GM13976 (cell line): ENCODE data around the gene KRT7.
"Not testable (repeated sequence)": the region's sequence is repeated elsewhere in the genome, so short reads cannot be mapped to it uniquely, and the experiment has no call there.

ENCODE experiments used
- DNase-seq: peaks from one replicate; pipeline ENCODE4 v3.0.0; 2012; ENCODE audit warnings: low spot score
- in situ Hi-C: fragments of 300-500 bp; cut with MboI; formaldehyde crosslinking; loops from one replicate; pipeline ENCODE4 v1.12.0; 2022; ENCODE audit warnings: low sequenced_read_pairs, mixed read lengths, inconsistent platforms; ENCODE audit not compliant: unreplicated experiment
- TF ChIP-seq, protein P1 (sequence below): IDR thresholded peaks from 2 replicates; pipeline ENCODE4 v1.5.1; 2012; ENCODE audit warnings: borderline replicate concordance, mild to moderate bottlenecking; ENCODE audit not compliant: insufficient read depth; ENCODE audit errors: extremely low read depth, missing control alignments, control extremely low read depth

KRT7 gene

DNA sequence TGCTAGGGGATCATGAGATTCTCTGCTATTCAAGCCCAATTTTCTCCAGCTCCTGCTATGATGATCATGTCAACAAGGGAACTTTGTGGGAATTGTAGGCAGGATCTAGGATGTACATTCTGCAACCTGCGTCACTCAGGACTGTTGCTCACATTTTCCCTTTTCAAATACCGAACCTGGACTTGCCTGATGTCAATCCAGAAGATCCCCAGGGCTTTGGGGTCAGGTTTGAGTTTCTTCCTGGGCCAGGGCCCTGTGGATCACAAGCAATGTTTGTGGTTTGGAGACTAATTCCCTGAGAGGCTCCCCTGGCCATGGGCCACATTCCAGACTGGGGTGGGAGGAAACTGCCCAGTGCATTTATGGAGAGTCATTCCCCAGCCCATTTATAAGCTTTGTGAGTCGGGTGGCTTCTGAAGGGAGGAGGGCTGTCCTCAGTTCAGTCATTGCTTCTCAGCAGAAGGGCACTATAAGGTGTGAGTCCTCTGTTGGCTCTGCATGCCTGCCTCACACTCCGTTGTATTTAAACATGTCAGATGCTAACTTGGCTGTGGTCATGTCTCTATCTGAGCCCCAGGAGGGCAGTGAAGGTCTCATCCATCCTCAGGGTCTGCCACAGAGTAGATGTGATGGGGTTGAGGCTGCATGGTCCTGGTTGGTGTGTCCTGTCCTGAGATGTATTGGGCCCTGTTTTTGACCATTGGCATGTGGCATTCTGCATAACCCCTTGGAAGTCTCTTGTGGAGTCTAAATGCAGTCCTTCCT is 47.9 kb downstream of the KRT7 start:
- TF ChIP-seq, protein P1, sequence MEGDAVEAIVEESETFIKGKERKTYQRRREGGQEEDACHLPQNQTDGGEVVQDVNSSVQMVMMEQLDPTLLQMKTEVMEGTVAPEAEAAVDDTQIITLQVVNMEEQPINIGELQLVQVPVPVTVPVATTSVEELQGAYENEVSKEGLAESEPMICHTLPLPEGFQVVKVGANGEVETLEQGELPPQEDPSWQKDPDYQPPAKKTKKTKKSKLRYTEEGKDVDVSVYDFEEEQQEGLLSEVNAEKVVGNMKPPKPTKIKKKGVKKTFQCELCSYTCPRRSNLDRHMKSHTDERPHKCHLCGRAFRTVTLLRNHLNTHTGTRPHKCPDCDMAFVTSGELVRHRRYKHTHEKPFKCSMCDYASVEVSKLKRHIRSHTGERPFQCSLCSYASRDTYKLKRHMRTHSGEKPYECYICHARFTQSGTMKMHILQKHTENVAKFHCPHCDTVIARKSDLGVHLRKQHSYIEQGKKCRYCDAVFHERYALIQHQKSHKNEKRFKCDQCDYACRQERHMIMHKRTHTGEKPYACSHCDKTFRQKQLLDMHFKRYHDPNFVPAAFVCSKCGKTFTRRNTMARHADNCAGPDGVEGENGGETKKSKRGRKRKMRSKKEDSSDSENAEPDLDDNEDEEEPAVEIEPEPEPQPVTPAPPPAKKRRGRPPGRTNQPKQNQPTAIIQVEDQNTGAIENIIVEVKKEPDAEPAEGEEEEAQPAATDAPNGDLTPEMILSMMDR = no peak
- no peak for DNase-seq
- in situ Hi-C loops = no loop called here

DNA sequence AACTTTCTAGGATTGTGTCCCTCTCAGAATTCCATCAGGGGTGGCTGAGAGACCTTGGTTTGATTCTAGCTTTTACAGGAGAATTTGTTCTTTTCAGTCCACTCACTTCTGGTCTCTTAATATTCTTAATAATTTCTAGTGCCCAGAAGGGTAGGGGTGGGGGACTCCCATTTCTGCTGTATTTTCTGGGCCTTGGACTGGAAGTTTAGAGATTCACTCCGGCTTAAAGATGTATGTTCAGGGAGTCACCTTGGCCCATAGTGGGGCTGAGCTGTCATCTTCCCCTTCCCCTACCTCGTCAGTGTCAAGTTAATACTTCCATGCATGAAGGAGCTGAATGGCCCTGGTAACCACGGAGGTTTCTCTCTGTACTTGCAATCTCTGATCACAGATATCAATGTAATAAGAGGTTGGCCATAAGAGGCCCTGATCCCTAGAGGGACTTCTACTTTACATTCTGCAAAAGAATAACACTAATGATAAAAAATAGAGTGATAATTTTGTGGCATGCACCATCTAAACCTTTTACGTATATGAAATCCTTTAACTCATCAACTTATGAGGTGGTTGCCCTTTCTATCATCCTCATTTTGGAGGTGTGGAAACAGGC is 51.6 kb downstream of the KRT7 start:
- in situ Hi-C loops = no loop called here
- TF ChIP-seq, protein P1 = no peak
- no peak for DNase-seq

DNA sequence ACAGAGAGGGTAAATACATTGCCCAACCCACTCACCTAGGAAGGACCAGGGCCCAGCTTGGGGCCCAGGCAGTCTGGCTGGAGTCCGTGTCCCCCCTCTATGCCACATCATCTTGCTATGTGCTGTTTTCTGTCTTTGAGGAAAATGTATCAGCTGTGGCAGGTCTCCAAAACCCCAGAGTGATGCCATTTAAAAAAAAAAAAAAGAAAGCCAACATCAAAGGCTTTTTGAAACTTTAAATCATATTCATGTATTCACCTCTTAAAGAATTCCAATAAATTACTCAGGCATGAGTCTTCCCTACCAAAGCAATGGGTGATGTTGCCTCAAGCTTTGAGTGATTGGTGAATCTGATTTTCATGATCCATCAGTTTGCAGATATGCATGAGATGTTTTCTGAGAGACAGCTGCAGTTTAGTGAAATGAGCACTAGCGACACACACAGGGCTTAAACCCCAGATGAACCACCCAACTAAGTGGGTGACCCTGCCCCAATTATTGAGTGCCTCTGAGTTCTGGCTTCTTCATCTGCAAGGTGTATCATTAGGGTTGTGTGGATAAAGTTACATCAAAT is 52.2 kb downstream of the KRT7 start:
- no peak for DNase-seq
- in situ Hi-C loops = no loop called here
- TF ChIP-seq, protein P1 = no peak

DNA sequence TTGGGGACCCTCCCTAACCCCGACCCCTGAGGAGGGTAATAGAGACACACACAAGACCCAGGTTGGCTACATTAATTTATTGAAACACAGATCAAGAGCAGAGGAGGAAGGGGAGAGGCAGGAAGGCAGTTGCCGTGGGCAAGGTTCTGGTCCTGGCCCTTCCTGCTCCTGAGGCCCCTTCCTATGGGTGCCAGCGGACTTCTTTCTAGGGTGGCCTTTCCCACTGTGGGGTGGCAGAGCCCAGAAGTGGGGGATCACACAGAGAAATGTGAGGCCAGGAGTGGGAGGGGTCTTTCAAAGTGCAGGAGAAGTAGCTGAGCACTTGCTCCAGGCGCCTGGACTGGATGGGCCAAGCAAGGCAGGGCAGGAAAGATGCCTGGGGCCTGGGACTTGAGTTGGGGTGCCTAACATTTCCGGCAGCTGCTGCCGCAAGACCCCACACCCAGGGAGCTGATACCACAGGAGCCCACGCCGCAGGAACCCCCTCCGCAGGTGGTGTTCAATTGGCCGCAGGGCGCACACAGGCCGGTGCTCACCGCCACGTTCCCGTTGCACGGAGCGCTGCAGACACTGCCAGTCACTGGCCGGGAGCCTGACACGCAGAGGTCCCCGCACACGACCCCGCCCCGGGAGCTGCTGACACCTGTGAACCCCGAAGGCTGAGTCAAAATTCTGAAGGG is 52.9 kb downstream of the KRT7 start:
- in situ Hi-C loops = no loop called here
- DNase-seq = no peak
- TF ChIP-seq, protein P1 = no peak

DNA sequence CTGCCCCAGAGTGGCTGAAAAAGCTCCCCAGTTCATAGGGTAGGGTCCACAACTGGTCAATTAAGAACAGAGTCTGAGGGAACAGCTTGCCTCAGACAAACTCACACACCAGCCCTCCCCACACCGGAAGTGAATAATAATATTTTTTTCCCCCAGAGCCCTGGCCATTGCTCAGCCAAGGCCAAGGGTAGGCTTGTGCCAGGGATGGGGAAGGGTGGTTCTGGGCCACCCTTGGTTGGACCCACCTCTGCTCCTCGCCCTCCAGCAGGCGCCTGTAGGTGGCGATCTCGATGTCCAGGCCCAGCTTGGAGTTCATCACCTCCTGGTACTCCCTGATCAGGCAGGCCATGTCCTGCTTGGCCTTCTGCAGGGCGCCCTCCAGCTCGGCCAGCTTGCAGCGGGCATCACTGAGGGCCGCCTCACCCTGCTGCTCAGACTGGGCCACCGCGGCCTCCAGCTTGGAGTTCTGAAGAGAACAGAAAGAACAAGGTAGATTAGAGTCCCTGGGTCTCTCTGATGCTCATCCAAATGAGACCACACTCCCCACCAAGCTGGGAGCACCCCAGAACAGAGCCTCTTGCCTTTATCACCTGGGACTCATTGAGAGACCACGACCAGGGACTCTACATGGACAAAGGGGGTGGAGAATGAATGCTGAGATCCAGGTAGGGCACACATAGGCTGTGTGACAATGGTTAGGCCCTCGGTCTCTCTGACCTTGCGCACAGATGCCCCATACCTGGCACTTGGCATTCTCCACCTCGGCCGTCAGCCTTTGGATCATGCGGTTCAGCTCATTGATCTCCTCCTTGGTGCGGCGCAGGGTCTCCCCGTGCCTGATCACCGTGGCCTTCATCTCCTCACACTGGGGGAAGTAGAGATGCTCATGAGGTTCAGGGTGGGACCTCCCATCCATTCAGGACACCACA is 54.1 kb downstream of the KRT7 start:
- in situ Hi-C loops, DNase-seq: not testable (repeated sequence)

DNA sequence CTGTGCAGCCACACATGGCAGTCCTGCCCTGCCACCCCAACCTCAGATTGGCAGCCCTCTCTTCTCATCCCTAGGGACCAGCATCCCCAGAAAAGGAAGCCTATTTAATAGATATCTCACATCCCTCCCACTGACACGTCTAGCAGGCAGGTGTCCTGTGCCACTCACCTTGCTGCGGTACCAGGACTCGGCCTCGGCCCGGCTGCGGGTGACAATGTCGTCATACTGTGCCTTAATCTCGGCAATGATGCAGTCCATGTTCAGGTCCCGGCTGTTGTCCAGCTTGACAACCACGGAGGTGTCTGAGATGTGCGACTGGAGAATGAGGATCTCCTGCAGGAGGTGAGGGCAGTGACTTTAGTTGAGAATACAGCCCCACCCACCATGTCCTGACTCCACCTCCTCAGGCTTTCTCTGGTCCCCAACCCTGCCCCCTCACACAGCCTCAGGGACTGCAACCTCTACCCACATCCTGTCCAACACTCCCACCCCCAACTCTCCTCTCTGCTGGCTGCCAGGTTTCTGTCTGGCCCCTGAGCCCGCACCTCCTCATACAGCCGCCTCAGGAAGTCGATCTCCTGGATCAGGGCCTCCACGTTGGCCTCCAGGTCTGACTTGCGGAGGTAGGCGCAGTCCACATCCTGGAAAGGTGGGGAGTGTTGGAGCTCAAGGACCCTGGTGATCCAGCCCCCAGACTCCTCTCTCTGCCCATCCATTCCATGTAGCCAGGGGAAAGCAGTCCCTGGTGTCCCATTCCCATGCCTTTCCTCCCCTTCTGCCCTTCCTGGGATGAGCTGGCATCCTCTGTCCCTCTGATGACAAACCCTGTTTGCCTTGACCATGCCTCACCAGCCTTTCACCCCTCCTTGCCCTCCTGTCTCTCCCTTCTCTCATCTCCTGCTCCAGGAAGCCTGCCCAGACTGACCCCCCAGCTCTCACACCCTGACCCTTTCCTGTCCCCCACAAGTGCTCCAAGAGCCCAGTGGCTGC is 55.1 kb downstream of the KRT7 start:
- DNase-seq, in situ Hi-C loops: not testable (repeated sequence)

DNA sequence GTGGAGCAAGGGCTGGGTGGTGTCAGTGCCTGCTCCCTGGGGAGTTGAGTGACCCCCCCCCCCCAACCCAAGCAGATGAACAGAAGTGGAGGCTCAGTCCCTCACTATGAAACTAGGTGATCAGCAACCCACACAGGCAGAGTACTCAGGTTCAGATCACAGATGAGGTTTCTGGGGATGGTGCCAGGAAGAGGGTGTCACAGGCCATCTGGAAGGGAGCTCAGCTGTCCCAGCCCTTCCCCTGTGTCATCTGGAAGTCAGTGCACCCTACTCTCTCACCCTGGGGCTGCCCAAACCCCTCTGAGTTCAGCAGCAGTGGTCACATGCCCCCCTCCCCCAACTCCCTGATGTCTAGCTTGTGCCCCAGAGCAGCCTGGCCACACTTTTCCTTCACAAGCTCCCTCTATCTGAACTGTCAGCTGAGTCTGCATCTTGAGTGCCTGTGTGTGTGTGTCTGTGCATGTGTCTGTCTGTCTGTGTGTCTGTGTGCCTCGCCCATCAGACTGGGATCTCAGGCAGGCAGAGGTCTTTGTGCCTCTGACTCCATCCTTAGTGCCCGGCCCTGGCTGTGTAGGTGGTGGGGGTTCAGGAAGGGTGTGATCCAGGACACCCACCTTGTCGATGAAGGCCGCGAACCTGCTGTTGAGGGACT is 57.6 kb downstream of the KRT7 start:
- in situ Hi-C loops, DNase-seq: not testable (repeated sequence)
